ENCODE data around the gene MLLT10. TPM values are rescaled to one million over a fixed set of nuclear protein-coding genes. Genes with fewer than 3 reads are reported as not detected.

Gene MLLT10
- total RNA-seq, 1 donor from 2014 or later: 43.9 TPM

DNA sequence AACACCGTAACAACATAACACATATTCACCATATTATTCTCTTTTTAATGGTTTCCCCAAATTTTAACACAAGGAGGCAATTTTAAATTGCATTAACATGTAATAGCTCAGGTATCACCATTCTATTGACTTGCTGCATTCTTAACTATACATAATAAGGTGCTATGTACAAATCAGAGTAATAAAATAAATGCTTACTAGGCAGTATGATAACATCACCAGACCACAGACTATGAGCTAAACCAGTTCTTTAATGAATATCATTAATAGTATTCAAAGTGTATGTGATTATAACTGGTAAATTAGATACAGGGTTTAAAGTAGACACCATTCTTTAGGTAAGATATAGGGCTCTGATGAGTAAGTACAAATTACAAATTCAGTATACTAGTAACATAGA is 242.9 kb downstream of the MLLT10 start:
- H3K4me1 Mint-ChIP-seq (ENCODE audit: unreplicated experiment): no peaks in the 10 kb centered on the region
- peaks cover 9% of the 10 kb centered on the region for H3K36me3 Mint-ChIP-seq (ENCODE audit: unreplicated experiment)
- H3K9me3 Mint-ChIP-seq (ENCODE audit: unreplicated experiment): peaks cover 20% of the 10 kb centered on the region
- DNase-seq (ENCODE audit: extremely low spot score, unreplicated experiment): no peak
- H3K4me3 Mint-ChIP-seq (ENCODE audit: unreplicated experiment): no peak overlapping the region
- H3K27me3 Mint-ChIP-seq (ENCODE audit: unreplicated experiment): no peaks in the 10 kb centered on the region
- no peak overlapping the region for H3K27ac Mint-ChIP-seq (ENCODE audit: unreplicated experiment)
- TF ChIP-seq, protein P1, sequence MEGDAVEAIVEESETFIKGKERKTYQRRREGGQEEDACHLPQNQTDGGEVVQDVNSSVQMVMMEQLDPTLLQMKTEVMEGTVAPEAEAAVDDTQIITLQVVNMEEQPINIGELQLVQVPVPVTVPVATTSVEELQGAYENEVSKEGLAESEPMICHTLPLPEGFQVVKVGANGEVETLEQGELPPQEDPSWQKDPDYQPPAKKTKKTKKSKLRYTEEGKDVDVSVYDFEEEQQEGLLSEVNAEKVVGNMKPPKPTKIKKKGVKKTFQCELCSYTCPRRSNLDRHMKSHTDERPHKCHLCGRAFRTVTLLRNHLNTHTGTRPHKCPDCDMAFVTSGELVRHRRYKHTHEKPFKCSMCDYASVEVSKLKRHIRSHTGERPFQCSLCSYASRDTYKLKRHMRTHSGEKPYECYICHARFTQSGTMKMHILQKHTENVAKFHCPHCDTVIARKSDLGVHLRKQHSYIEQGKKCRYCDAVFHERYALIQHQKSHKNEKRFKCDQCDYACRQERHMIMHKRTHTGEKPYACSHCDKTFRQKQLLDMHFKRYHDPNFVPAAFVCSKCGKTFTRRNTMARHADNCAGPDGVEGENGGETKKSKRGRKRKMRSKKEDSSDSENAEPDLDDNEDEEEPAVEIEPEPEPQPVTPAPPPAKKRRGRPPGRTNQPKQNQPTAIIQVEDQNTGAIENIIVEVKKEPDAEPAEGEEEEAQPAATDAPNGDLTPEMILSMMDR (IDR thresholded peaks at IDR 0.05): no peak

DNA sequence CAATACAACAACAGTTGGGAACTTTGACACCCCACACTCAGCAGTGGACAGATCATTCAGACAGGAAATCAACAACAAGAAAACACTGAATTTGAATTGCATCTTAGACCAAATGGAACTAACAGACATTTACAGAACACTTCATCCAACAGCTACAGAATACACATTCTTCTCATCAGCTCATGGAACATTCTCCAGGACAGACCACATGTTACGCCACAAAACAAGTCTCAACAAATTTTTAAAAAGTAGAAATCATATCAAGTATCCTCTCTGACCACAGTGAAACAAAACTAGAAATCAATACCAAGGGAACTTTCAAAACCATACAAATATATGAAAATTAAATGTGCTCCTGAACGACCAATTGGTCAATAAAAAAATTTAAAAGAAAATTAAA is 257.2 kb downstream of the MLLT10 start:
- Mint-ChIP-seq H3K4me3 (ENCODE audit: unreplicated experiment) (no peak overlapping the region), H3K4me1 (ENCODE audit: unreplicated experiment) (peaks cover 2% of the 10 kb centered on the region), H3K36me3 (ENCODE audit: unreplicated experiment) (peaks cover 21% of the 10 kb centered on the region), H3K27me3 (ENCODE audit: unreplicated experiment) (no peaks in the 10 kb centered on the region), H3K9me3 (ENCODE audit: unreplicated experiment) (peaks cover 16% of the 10 kb centered on the region), H3K27ac (ENCODE audit: unreplicated experiment) (no peak overlapping the region)
- DNase-seq (ENCODE audit: extremely low spot score, unreplicated experiment): no peak
- TF ChIP-seq, protein P1 (IDR thresholded peaks at IDR 0.05): no peak

Small RNA genes within 50 kb of the gene (microRNA-seq; reads per million reads assigned to microRNA genes)
- gene MIR1915 (ENCODE audit: unreplicated experiment): 1.6 reads per million

Other genes with a start within 250 kb of the MLLT10 start
- 4.3 and 4.9 TPM in 2 replicates for gene SKIDA1, start 8.6 kb upstream of the MLLT10 start, total RNA-seq

Measured in osteocyte (in vitro differentiated cells).